Endodermal cell (in vitro differentiated cells): ENCODE results near the gene PRR35. TPM values are rescaled to one million over a fixed set of nuclear protein-coding genes. Genes with fewer than 3 reads are reported as not detected.

ENCODE experiments used
- DNase-seq: peaks from one replicate; pipeline ENCODE4 v3.0.0-alpha.2; 2017
- H3K27ac ChIP-seq: 2 replicates; pipeline ENCODE4 v1.5.1; 2013; ENCODE audit warnings: mild to moderate bottlenecking, low read depth, low read length, moderate library complexity
- H3K27me3 ChIP-seq: 2 replicates; pipeline ENCODE4 v1.6.1; 2013; ENCODE audit warnings: mild to moderate bottlenecking, low read length, moderate library complexity; ENCODE audit not compliant: insufficient read depth, control insufficient read depth, poor library complexity, severe bottlenecking
- H3K36me3 ChIP-seq: 2 replicates; pipeline ENCODE4 v1.7.0; 2013; ENCODE audit warnings: mild to moderate bottlenecking, low read length, moderate library complexity; ENCODE audit not compliant: control insufficient read depth, insufficient read depth
- H3K4me1 ChIP-seq: one replicate; pipeline ENCODE4 v1.7.0; 2013; ENCODE audit warnings: low read length; ENCODE audit not compliant: control insufficient read depth, insufficient read depth
- H3K4me3 ChIP-seq: 2 replicates; pipeline ENCODE4 v1.5.1; 2013; ENCODE audit warnings: mild to moderate bottlenecking, low read length, moderate library complexity
- H3K9ac ChIP-seq: 2 replicates; pipeline ENCODE4 v1.6.1; 2013; ENCODE audit warnings: mild to moderate bottlenecking, low read length, moderate library complexity; ENCODE audit not compliant: poor library complexity, severe bottlenecking; ENCODE audit errors: extremely low read depth
- H3K9me3 ChIP-seq: 2 replicates; pipeline ENCODE4 v1.6.1; 2013; ENCODE audit warnings: mild to moderate bottlenecking, low read length, moderate library complexity; ENCODE audit not compliant: control insufficient read depth
- H3K27ac Mint-ChIP-seq: 2 replicates; pipeline ENCODE4 v1.8.0; 2020; ENCODE audit warnings: mixed read lengths
- H3K27me3 Mint-ChIP-seq: 2 replicates; pipeline ENCODE4 v1.8.0; 2021; ENCODE audit warnings: mild to moderate bottlenecking, mixed read lengths; ENCODE audit not compliant: insufficient read depth
- H3K36me3 Mint-ChIP-seq: 2 replicates; pipeline ENCODE4 v1.8.0; 2020; ENCODE audit warnings: low read depth, mixed read lengths
- H3K4me1 Mint-ChIP-seq: 2 replicates; pipeline ENCODE4 v1.8.0; 2020; ENCODE audit warnings: mixed read lengths
- H3K4me3 Mint-ChIP-seq: 2 replicates; pipeline ENCODE4 v1.8.0; 2020; ENCODE audit warnings: mild to moderate bottlenecking, moderate library complexity, mixed read lengths
- H3K9me3 Mint-ChIP-seq: 2 replicates; pipeline ENCODE4 v1.8.0; 2020; ENCODE audit warnings: mild to moderate bottlenecking, mixed read lengths
- CTCF ChIP-seq: fragments of 200-600 bp; sonication (generic); conservative IDR thresholded peaks from 2 replicates; pipeline ENCODE4 v1.5.0; 2021; ENCODE audit warnings: antibody characterized with exemption, mild to moderate bottlenecking
- WGBS, 2 experiments: methylation state at CpG; one replicate each; pipeline versions ENCODE4 v1.1.5 to v1.1.7; 2013; ENCODE audit warnings: missing lambda C conversion rate in 2 of 2, mixed read lengths in 1 of 2; ENCODE audit not compliant: insufficient coverage in 1 of 2, insufficient read length in 1 of 2; 5-methylcytosine and 5-hydroxymethylcytosine counted together
- total RNA-seq, 2 donors: library from RNA; stranded (reverse); fragmentation: NEBNext Ultra II Directional in 1 of 2; extraction: Animal tissue kit (Norgen Biotek cat#: 25700) in 1 of 2; gene quantifications; 2 replicates in 1 of 2; 3 replicates in 1 of 2; pipeline ENCODE4 v1.2.1, GENCODE V29; 2021

Gene PRR35
- total RNA-seq, 2 donors from 2014 or later, result 0.29 to 0.62 TPM

GRCh38 chr16:592518-593306 lies 32.5 kb downstream of the PRR35 start:
- Mint-ChIP-seq H3K36me3 (peaks cover 18% of the 10 kb centered on the region), H3K4me1 (peaks cover 7% of the 10 kb centered on the region), H3K9me3 (no peaks in the 10 kb centered on the region), H3K27me3 (peaks cover 13% of the 10 kb centered on the region), H3K4me3 (no peak overlapping the region), H3K27ac (no peak overlapping the region)
- Histone ChIP-seq H3K9ac (no peak overlapping the region), H3K36me3 (no peaks in the 10 kb centered on the region), H3K27ac (no peak overlapping the region), H3K4me1 (no peaks in the 10 kb centered on the region), H3K4me3 (no peak overlapping the region), H3K9me3 (no peaks in the 10 kb centered on the region), H3K27me3 (peaks cover 9% of the 10 kb centered on the region)
- no peak for TF ChIP-seq CTCF
- WGBS, 2 experiments, result 94 to 97% methylated on average over 23 to 24 of the region's 24 CpGs
- no peak for DNase-seq

- Histone ChIP-seq H3K9me3 (no peaks in the 10 kb centered on the region), H3K27me3 (peaks cover 9% of the 10 kb centered on the region), H3K4me1 (no peaks in the 10 kb centered on the region), H3K9ac (no peak overlapping the region), H3K27ac (no peak overlapping the region), H3K36me3 (no peaks in the 10 kb centered on the region), H3K4me3 (no peak overlapping the region)
- no peak for TF ChIP-seq CTCF
- Mint-ChIP-seq H3K36me3 (peaks cover 18% of the 10 kb centered on the region), H3K27me3 (peaks cover 12% of the 10 kb centered on the region), H3K9me3 (no peaks in the 10 kb centered on the region), H3K4me3 (no peak overlapping the region), H3K27ac (no peak overlapping the region), H3K4me1 (peaks cover 7% of the 10 kb centered on the region)
- no peak for DNase-seq
- 93 to 94% methylated on average over 9 of the region's 9 CpGs for WGBS, 2 experiments
These were observed 33.2 kb downstream of the PRR35 start for GRCh38 chr16:593406-593805.

GRCh38 chr16:593807-594206 lies 33.6 kb downstream of the PRR35 start:
- no peak overlapping the region for H3K4me3 Mint-ChIP-seq
- no peak overlapping the region for H3K27ac Mint-ChIP-seq
- Histone ChIP-seq H3K9ac (no peak overlapping the region), H3K27ac (no peak overlapping the region), H3K27me3 (peaks cover 9% of the 10 kb centered on the region), H3K4me1 (no peaks in the 10 kb centered on the region), H3K9me3 (no peaks in the 10 kb centered on the region), H3K36me3 (peaks cover under 1% of the 10 kb centered on the region), H3K4me3 (no peak overlapping the region)
- peaks cover 7% of the 10 kb centered on the region for H3K4me1 Mint-ChIP-seq
- no peaks in the 10 kb centered on the region for H3K9me3 Mint-ChIP-seq
- 79 to 89% methylated on average over 12 to 16 of the region's 16 CpGs for WGBS, 2 experiments
- no peak for TF ChIP-seq CTCF
- peaks cover 22% of the 10 kb centered on the region for H3K36me3 Mint-ChIP-seq
- no peak for DNase-seq
- H3K27me3 Mint-ChIP-seq, result peaks cover 11% of the 10 kb centered on the region
